ENCODE measurements around the gene PROK2.

PROK2 gene

GRCh38 chr3:71732637-71733036 is 52.3 kb downstream of the PROK2 start:
- no peak for DNase-seq

GRCh38 chr3:71728632-71729342 is 56.2 kb downstream of the PROK2 start:
- DNase-seq: peak; percentile 55

- DNase-seq: peak; percentile 76
Observed at GRCh38 chr3:71726146-71726545, 58.8 kb downstream of the PROK2 start.

GRCh38 chr3:71725271-71725991 is 59.5 kb downstream of the PROK2 start, which contains the start of gene EIF4E3:
EIF4E3 (minus strand) TSS chr3:71725402; CDS start chr3:71725367, 35 bp downstream.
- peak; percentile 37 for DNase-seq

- peak; percentile 19 for DNase-seq
Observed at GRCh38 chr3:71724584-71725270, 60.2 kb downstream of the PROK2 start.

GRCh38 chr3:71724171-71724453 is 60.8 kb downstream of the PROK2 start:
- DNase-seq: no peak

GRCh38 chr3:71723452-71724170 is 61.3 kb downstream of the PROK2 start:
- DNase-seq: peak; percentile 77

GRCh38 chr3:71722693-71723092 is 62.3 kb downstream of the PROK2 start:
- no peak for DNase-seq

All from CD4-positive, alpha-beta T cell treated with Interleukin-21 for 1 hour (primary cell).